GM12892 (cell line): ENCODE data around the gene SLC24A3.

Experiments used
- POLR2A ChIP-seq: IDR thresholded peaks from 2 replicates; pipeline ENCODE4 v1.6.1; 2011; ENCODE audit warnings: low read depth, low read length, control low read depth
- POLR2AphosphoS5 ChIP-seq: IDR thresholded peaks from 2 replicates; pipeline ENCODE4 v1.6.1; 2011; ENCODE audit warnings: low read depth, low read length, control low read depth
- TAF1 ChIP-seq: IDR thresholded peaks from 2 replicates; pipeline ENCODE4 v1.6.1; 2011; ENCODE audit warnings: low read depth, mild to moderate bottlenecking, control low read depth, low read length, borderline replicate concordance

DNA sequence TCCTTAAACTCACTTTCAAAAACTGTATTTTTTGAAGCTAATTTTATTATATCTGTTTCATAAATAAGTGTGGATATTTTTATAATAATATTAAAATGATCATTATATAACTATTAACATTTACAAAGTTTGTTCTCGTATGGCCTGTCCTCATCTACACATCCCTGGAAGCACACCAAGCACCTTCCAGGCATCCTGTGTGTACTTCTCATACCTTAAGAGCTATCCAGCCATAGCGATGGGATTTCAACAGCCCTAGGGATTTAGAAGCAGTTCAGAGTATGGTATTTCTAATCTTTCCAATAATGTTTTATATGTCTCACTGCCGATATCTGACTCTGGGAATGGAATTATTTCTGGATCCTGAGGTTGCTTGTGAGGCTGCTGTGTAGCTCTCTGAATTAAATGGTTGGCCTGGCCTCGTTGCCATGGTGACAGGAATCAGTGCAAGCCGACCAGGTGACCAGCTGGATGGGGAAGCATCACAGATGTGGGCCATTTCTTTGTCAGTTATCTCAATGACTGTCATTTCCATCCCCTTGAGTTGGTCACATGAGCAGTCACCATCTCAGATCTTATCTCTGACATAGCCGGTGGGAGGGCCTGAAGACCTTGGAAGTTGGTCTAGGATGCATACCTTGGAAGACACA is 280.4 kb downstream of the SLC24A3 start:
- TF ChIP-seq POLR2A (no peak), POLR2AphosphoS5 (no peak), TAF1 (no peak)
